NT2/D1 (cell line): ENCODE data around the gene TTC34.

Source experiments
- DNase-seq: peaks from one replicate; pipeline ENCODE4 v3.0.0-alpha.2; 2011; ENCODE audit warnings: low read depth, low spot score
- H3K27me3 ChIP-seq: 2 replicates; pipeline ENCODE4 v1.6.0; 2011; ENCODE audit warnings: mild to moderate bottlenecking; ENCODE audit not compliant: insufficient read length, insufficient read depth
- H3K36me3 ChIP-seq: 2 replicates; pipeline ENCODE4 v1.6.1; 2011; ENCODE audit warnings: mild to moderate bottlenecking, low read length, mixed read lengths; ENCODE audit not compliant: insufficient read depth, insufficient read length
- H3K4me1 ChIP-seq: 2 replicates; pipeline ENCODE4 v1.5.1; 2011; ENCODE audit not compliant: insufficient read depth, insufficient read length
- H3K4me3 ChIP-seq: 2 replicates; pipeline ENCODE4 v1.5.1; 2011; ENCODE audit warnings: low read depth; ENCODE audit not compliant: insufficient read length
- H3K9ac ChIP-seq: 2 replicates; pipeline ENCODE4 v1.6.0; 2011; ENCODE audit warnings: low read depth; ENCODE audit not compliant: insufficient read length
- H3K9me3 ChIP-seq: 2 replicates; pipeline ENCODE4 v1.5.1; 2011; ENCODE audit warnings: mild to moderate bottlenecking, low read length; ENCODE audit not compliant: insufficient read depth
- SUZ12 ChIP-seq: IDR thresholded peaks from 2 replicates; pipeline ENCODE4 v1.6.1; 2011; ENCODE audit not compliant: insufficient read length, insufficient read depth; ENCODE audit errors: extremely low read depth
- YY1 ChIP-seq: IDR thresholded peaks from 2 replicates; pipeline ENCODE4 v1.6.1; 2011; ENCODE audit not compliant: insufficient read length, insufficient read depth
- ZNF274 ChIP-seq: IDR thresholded peaks from 2 replicates; pipeline ENCODE4 v1.6.1; 2011; ENCODE audit warnings: mild to moderate bottlenecking, low read depth, low read length

The TTC34 gene

DNA sequence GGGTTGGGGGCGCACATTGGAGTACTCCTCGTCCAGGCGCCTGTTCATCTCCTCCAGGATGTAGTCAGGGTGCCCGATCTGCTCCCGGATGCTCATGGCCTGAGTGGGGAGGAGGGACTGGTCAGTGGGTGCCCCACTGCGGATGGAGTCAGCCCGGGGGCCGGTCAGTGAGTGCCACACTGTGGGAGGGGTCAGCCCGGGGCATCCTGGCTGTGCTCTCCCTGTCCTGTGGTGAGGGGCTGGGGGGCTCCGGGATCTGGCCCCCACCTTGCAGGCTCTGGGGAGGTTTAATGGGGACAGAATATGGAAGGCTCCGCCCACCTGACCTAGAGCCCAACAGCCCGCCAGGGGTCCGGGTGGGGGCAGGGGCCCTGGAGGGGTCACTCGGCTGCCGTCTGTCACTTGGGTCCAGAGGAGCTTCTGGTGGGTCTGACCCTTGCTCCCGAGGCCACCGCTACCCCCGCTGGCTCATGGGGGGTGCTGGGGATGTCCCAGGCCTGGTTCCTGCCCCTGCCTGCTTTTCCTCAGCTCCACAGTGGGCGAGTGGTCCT lies 206.2 kb downstream of the TTC34 start:
- Histone ChIP-seq H3K4me1 (no peaks in the 10 kb centered on the region), H3K36me3 (no peaks in the 10 kb centered on the region), H3K4me3 (no peak overlapping the region), H3K27me3 (no peaks in the 10 kb centered on the region), H3K9ac (no peak overlapping the region), H3K9me3 (peaks cover 17% of the 10 kb centered on the region; the same call in 1 of the 2 replicates)
- no peak for TF ChIP-seq YY1
- no peak for TF ChIP-seq ZNF274
- TF ChIP-seq SUZ12, result no peak
- DNase-seq, result no peak

DNA sequence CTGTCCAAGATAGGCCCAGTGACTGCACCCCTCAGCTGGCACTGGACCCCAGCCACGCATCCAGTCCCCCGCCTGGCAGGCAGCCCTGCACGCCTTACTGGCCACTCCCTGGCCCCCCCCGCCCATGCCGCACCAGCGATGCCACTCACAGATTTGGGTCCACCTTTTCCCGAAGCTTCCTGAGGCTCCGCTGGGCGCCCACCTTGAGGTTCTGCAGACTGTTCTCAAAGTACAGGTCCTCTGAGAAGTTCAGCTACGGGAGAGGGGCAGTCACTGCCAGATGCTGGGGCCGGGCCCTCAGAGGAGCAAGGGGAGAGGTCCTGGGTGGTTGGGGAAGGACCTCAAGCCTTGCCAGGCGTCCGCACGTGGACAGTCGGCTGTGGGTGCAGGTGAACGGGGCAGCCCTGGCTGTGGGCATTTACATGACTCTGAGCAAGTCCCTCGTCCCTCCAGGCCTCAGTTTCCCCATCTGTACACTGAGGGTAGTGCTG lies 206.8 kb downstream of the TTC34 start:
- Histone ChIP-seq H3K9ac (no peak overlapping the region), H3K4me1 (no peaks in the 10 kb centered on the region), H3K9me3 (peaks cover 19% of the 10 kb centered on the region; the same call in 1 of the 2 replicates), H3K4me3 (no peak overlapping the region), H3K27me3 (no peaks in the 10 kb centered on the region), H3K36me3 (no peaks in the 10 kb centered on the region)
- no peak for DNase-seq
- no peak for TF ChIP-seq ZNF274
- no peak for TF ChIP-seq SUZ12
- no peak for TF ChIP-seq YY1

DNA sequence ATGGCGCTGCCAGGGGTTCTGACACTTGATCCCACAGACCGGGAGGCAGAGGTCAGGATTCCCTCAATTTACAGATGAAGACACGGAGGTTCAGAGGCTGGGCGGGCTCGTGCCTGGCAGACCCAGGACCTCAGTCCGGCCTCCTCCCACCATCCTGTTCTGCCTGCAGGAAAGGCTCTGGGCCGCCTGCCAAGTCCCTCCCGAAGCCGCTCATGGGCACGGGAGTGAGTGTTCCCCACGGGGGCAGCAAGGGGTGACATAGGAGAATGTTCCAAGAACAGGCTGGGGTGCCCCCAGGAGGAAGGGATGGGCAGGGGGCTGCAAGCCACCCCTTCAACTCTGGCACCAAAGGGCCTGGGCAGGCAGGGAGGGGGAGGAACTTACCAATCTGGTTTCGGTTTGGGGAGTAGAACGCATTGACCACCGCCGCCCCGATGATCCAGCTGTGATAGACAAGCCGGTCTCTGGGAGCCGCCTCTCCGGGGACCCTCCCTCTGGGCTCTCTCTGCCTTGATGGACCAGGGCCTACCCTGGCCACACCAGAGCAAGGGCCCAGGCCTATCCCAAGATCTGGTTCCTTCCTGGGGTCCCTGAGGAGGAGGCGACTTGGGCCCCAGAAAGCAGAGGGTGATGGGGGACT lies 207.4 kb downstream of the TTC34 start:
- Histone ChIP-seq H3K4me1 (no peaks in the 10 kb centered on the region), H3K36me3 (peaks cover 4% of the 10 kb centered on the region), H3K4me3 (no peak overlapping the region), H3K9me3 (peaks cover 19% of the 10 kb centered on the region; the same call in 1 of the 2 replicates), H3K27me3 (no peaks in the 10 kb centered on the region), H3K9ac (no peak overlapping the region)
- TF ChIP-seq SUZ12 (no peak), YY1 (no peak), ZNF274 (no peak)
- DNase-seq, result no peak

- Histone ChIP-seq H3K9me3 (peaks cover 19% of the 10 kb centered on the region; the same call in 1 of the 2 replicates), H3K9ac (no peak overlapping the region), H3K27me3 (no peaks in the 10 kb centered on the region), H3K36me3 (peaks cover 7% of the 10 kb centered on the region), H3K4me1 (no peaks in the 10 kb centered on the region), H3K4me3 (no peak overlapping the region)
- TF ChIP-seq YY1, result no peak
- TF ChIP-seq SUZ12, result no peak
- TF ChIP-seq ZNF274, result no peak
- no peak for DNase-seq
These were observed 208.1 kb downstream of the TTC34 start for GRCh38 chr1:2593251-2593878.

DNA sequence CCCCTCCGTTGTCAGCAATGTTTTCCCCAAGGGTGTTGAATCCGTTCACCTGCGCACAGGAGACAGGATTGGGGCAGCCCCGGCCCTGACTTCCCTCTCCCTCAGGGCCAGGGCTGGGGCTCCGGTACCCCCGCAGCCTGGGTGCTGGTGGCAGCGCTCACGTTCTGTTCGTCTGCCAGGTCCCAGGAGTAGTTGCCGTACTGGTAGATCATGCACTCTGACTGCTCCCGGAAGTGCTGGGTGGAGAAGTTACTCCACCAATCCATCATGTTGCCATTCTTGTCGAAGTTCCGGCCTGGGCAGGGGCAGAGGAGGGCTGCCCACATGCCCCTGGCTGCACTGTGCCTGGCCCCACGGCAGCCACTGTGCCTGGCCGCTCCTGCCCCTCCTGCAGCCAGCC lies 208.8 kb downstream of the TTC34 start:
- Histone ChIP-seq H3K27me3 (no peaks in the 10 kb centered on the region), H3K36me3 (peaks cover 7% of the 10 kb centered on the region), H3K4me3 (no peak overlapping the region), H3K9ac (no peak overlapping the region), H3K4me1 (no peaks in the 10 kb centered on the region), H3K9me3 (peaks cover 19% of the 10 kb centered on the region; the same call in 1 of the 2 replicates)
- no peak for DNase-seq
- TF ChIP-seq YY1 (no peak), SUZ12 (no peak), ZNF274 (no peak)

DNA sequence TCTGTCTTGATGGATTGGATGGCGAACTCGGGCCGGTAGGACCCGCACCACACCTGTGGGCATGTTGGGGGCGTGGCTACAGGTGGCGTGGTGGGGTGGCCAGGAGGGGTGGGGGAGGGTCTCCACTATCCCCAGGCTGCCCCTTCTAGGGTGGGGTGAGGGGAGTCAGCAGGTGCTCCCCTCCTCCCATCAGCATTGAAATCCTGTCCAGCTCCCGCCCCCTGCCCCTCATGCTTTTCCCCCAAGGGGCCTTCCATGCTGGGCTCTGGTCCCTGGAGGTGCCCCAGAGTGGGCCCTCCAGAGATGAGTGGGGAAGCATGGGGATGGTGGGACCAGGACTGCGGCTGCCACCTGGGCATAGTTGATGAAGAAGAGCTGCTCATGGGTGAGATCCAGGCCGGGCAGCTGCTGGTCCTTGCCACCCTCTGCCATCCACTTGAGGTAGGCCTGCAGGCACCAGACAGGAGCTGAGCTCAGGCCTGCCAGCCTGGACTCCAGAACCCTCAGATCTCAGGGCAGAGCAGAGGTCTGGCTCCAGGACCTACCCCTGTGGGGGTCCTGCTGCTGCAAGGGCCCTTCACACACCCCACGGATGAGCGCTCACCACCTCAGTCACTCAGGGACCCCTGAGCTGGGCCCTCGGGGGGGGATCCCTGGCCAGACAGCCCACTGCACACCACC lies 209.8 kb downstream of the TTC34 start:
- no peak for TF ChIP-seq SUZ12
- no peak for TF ChIP-seq ZNF274
- no peak for TF ChIP-seq YY1
- DNase-seq, result no peak
- no peak overlapping the region for H3K4me3 ChIP-seq
- no peaks in the 10 kb centered on the region for H3K27me3 ChIP-seq
- H3K36me3 ChIP-seq, result peaks cover 7% of the 10 kb centered on the region
- peaks cover 19% of the 10 kb centered on the region; the same call in 1 of the 2 replicates for H3K9me3 ChIP-seq
- no peak overlapping the region for H3K9ac ChIP-seq
- no peaks in the 10 kb centered on the region for H3K4me1 ChIP-seq

DNA sequence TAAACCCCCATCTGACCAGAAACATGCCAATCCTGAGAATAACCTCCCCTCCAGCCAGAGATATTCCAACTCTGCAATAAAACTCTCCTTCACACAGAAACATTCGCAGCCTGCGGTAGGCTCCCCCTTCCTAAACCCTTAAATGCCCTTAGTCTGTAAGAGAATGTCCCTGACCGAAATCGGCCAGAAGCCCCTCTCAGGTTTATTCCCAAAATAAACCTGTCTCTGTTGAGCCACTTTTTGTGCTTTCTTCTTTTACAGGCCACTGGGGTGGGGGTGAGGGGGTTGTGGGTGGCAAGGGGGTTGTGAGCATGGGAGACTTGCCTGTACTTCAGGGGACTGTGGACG lies 210.3 kb downstream of the TTC34 start:
- Histone ChIP-seq H3K9ac (no peak overlapping the region), H3K27me3 (no peaks in the 10 kb centered on the region), H3K36me3 (peaks cover 7% of the 10 kb centered on the region), H3K4me1 (no peaks in the 10 kb centered on the region), H3K4me3 (no peak overlapping the region), H3K9me3 (peaks cover 19% of the 10 kb centered on the region; the same call in 1 of the 2 replicates)
- no peak for DNase-seq
- TF ChIP-seq SUZ12, result no peak
- TF ChIP-seq YY1, result no peak
- TF ChIP-seq ZNF274, result no peak
